IPS-11a (cell line): ENCODE data around the gene JAKMIP2.
A peak's percentile ranks its signal among the peaks of the same experiment; 100 is the strongest.
"Not testable (repeated sequence)": the region's sequence is repeated elsewhere in the genome, so short reads cannot be mapped to it uniquely, and the experiment has no call there.

ENCODE experiments used
- H3K4me3 ChIP-seq: one replicate; pipeline ENCODE4 v1.5.1; 2013; ENCODE audit warnings: low read depth, low read length, control low read depth

Gene JAKMIP2

DNA sequence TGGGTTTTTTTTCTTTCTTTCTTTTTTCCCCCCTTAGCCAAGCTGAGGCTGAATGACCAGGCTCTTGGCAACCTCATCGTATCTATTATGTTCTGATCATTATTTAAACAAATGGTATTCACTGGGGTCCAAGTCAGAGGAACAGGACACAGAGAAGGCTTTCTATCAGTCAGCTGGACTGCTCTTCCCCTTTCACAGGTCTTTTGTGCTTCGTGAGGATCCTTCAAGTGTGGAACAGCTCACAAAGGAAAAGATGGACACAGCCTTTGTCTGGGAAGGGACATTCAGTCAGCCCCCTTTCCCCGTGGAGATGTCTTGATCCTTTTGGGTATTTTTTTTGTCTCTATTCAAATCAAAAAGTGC is 218.4 kb downstream of the JAKMIP2 start:
- H3K4me3 ChIP-seq, result no peak overlapping the region

DNA sequence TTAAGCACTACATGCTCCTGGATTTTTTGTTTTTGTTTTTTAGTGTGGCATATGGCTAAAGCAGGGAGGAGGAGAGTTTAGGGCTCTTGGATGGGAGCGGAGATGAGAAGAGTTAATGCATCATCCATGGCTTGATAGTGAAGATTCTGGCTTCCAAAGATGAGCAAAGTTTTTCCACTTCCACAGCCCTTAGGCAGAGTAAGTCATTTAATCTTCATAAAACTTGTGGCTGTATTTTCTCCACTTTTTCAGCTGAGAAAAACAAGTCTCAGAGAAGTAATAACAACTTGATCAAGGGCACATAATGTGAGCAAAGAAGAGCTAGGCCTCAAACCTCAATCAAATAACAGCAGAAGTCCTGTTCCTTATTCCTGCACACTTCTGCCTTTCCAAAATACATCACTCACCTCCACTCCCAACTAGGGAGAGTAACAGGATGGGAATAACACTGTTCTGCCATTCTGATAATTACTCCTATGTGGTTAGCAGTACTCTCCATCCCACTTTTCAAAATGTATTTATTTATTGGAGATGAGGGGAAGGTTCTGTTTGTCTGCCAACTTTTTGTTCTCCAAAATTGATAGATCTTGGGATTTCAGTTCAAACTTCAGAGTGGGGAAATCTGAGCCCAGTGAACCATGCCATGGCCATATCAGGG is 218.9 kb downstream of the JAKMIP2 start:
- H3K4me3 ChIP-seq, result no peak overlapping the region

DNA sequence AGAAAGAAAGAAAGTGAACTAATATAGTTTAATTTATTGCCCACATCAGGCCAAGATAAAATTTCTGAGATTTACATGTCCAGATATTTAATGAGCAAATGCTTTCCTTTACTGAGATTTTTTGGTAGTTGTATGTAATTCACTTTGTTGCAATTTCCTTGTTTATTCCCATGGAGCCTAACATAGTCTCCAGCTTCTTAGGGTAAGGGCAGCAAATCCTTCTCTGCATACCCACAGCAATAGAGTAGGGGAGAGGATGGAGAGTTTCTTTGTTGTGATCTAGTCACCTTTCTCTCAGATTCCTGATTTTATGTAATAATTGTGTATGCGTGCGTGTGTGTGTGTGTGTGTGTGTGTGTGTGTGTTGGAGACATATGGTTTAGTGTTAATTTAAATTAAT is 221.1 kb downstream of the JAKMIP2 start:
- peak overlapping the region; percentile 25 for H3K4me3 ChIP-seq

DNA sequence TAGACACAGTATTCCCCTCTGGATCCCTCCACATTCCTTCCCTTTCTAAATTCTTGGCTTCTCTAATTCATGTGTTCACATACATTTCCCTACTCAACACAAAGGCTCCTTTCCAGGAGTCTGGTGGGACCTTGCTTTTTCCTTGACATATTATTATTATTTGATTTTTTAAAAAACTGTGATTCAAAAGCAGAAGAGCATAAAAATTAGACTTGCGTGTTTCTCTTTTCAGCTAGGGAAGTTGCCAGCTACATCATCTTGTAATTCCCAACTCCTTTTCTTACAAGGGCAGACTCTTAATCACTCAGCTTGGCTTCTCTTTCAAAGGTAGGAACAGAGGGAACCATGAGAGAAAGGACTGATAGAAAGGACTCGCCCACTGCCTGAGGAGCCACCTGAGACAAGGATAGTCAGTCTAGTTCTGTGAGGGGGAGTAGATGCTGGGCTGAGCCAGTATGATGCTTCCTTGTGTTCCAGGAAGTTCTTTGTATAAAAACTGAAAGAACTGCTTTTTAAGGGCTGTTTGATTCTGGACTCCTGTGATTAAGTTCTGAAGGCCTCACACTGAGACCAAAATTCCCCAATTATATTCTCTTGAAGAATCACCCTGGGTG is 221.7 kb downstream of the JAKMIP2 start:
- peak overlapping the region; percentile 36 for H3K4me3 ChIP-seq

DNA sequence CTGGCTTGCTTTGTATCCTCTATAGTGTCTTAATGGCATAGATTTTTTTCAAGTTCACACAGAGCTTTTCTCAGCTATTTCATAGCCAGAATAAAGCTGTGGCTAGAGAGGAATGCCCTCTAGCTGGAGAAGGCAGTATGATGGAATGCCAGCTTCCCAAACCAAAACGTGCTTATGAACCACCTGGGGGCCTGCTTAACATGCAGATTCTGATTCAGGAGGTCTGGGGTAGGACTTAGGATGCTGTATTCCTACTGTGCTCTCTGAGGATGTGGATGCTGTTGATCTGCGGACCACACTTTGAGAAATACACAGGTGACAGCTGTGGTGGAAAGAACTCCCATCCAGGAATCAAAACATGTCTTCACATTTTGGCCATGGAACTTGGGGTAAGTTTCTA is 222.8 kb downstream of the JAKMIP2 start:
- peak overlapping the region; percentile 36 for H3K4me3 ChIP-seq

DNA sequence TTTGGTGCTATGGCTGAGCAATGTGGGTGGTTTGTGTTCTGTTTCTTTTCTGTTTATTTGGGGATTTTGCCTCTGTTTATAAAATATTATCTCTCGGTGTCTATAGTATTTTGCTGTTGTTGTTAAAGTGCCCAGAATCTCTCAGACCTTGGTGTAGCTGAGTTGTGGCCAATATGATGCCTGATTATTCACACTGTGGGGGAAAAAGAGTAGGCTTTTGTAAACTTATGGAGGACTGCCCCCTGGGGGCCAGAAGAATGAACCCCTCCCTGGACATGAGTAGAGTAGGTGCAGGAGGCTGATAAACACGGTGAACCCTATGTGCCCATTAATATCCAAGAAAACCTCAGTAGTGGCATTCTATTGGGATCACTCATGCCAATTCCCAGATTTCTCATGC is 223.7 kb downstream of the JAKMIP2 start:
- no peak overlapping the region for H3K4me3 ChIP-seq

DNA sequence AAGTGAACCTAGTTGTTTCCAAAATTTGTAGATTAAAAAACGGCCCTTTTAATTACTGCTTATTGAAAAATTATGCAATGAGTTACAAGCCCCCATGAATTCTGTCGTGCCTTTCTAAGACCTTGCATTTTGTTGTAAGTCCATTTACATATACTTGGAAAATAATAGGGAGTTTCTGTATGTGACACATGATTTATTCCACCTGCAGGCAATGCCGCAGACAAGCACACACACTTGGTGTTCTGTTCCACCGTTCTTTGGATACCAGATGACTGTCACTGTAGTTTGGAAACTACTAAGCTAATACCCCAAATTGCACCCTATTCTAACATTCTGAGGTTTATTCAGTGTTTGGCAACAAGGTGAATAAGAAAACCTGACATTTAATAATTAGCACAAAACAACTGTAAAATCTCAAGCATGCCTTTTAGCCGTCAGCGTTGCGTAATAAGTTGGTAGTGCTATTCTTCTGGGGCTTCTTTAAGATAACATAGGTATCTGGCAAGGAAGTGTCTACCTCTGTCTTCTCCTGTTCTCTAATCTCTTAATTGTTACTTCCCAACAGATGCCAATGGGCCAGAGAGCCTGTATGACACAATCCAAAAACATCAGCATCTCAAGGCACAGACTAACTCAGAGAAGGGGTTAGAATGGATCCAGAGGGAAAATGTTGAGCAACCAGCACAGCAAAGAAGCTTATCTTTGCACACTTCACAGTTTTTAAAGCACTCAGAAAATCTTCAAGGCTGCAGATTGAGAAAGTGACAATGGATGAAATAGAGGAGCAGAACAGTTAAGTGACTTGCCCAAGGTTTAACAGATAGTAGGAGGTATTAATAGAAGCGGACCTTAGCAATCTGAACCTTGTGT is 224.4 kb downstream of the JAKMIP2 start:
- H3K4me3 ChIP-seq, result no peak overlapping the region

DNA sequence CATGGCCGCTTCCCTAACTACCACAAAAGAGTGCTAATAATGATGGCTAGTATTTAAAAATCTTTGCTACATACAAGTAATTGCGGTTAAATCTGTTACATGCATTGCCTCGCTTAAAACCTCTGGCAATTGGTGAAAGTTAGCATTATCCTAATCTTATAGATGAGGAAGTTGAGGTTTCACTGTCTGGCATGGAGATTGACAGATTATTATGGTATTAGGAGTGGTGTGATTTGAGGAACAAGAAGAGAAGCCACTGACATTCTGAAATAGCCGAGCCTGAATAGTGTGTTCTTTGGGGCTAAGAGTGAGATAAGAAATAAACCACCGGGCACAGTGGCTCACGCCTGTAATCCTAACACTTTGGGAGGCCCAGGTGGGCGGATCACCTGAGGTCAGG is 227.4 kb downstream of the JAKMIP2 start:
- no peak overlapping the region for H3K4me3 ChIP-seq

DNA sequence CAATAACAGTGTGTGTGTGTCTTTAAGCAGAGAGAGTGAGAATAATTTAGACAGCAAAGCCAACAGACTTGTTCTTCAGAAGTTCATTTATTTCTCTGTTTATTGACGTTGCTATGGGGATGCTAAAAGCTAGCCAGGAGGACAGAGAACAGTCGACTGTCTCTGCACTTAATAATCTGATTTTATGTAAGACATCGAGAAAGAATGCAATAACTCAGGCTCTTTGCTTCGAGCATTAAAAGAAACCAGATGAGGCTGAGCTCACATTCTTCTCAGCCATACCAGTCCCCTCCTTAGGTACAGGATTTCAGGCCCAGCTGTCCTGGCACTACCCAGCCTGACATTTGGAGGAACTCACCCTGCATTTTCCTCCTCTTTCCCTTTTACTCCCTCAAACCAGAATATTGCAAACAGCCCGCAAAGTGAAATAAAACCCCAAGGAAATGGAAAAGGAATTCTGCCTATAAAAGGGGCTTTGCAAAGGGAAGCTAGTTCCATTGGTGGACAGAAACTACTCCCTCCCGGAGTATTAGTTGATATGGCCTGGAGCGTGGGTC is 228.2 kb downstream of the JAKMIP2 start:
- no peak overlapping the region for H3K4me3 ChIP-seq

DNA sequence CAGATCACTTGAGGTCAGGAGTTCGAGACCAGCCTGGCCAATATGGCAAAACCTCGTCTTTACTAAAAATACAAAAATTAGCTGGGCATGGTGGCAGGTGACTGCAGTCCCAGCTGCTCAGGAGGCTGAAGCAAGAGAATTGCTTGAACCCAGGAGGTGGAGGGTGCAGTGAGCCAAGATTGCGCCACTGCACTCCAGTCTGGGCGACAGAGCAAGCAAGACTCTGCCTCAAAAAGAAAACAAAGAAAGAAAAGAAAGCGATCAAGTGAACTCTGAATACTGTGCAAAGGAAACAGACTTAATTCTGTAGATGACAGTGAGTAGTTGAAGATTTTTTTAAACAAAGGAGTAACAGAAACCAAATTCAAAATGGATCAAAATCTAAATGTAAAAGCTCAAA is 228.7 kb downstream of the JAKMIP2 start:
- H3K4me3 ChIP-seq, result not testable (repeated sequence)

DNA sequence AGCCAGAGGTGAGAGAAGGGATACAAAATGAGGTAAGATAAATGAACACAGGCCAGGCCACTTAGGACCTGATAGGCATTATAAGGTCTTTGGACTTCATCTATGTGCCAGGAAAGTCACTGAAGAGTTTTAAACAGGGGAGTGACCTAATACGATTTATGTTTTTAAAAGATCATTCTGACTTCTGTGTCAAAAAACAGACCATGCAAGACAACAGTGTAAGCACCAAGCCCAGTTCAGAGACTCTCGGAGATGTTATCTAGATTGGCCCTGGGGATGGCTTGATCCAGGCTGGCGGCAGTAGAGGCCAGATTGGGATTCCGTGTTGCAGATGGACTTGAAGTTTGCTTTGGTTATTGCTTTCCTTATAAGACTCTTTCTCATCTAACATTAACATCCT is 229.6 kb downstream of the JAKMIP2 start:
- H3K4me3 ChIP-seq, result no peak overlapping the region

DNA sequence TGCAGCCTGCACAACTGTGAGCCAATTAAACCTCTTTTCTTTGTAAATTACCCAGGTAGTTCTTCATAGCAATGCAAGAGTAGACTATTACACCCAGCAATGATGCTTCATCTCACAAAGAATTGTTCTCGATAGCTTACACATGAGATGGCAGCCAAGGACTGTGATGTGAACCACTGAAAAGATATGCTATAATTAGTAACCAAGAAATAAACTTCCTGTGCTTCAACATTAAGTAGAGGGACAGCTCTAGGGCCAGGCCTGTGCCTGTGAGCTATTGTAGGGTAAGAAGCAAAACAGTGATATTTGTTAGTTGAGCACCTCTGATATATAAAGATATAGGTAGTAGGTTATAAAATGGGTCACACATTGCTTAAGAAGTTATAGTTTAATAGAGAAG is 230.9 kb downstream of the JAKMIP2 start:
- H3K4me3 ChIP-seq, result no peak overlapping the region

DNA sequence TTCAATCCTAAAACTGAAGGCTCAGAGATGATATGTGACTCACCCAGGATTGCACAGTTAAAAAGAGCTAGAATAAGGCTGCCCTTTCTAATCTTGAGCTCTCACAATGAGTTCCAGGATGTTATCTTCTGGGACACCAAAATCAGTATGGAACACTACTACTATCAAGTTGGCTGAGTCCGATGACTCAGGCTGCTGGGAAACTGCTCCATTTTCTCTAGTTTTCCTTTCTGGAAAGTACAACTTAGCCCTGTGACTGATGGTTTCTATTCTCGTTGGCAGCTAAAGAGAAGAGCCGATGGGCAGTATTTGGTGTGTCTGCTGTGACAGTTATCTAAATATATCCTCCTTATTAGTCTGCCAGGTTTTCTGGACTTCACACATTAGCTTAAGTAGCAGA is 234.8 kb downstream of the JAKMIP2 start:
- no peak overlapping the region for H3K4me3 ChIP-seq

DNA sequence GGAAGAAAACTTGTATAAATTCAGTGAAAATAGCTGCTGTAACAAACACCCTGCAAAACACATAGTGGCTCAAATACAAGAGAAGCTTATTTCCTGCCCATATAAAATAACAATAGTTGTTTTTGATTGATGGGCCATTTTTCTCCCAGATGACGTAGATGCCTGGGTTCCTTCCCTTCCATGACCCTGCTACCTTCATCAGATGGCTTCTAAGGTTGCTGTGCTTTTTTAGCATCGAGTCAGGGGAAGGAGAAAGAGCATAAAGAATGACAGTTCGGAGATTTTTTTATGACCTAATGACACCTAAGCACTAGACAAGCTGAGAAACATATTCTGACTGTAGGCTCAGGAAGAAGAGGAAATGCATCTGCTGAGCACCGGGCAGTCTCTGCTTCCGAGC is 238.0 kb downstream of the JAKMIP2 start:
- no peak overlapping the region for H3K4me3 ChIP-seq

DNA sequence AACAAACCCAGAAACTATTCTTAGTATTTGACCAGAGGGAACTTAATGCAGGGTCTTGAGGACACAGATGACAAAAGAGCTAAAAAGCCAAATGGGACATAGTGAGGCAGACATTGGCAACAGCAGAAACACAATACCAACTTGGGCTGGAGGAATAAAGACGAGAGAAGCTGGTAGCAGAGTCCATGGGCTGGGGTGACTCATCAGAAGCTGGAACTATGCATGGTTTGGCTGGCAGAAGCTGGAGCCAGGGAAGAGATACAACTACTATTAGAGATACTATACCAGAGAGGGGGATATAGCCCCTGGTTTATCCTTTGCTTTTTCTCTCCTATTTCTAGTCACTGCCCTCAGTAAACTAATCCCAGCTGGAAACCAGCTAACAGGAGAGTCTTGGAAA is 243.5 kb downstream of the JAKMIP2 start:
- no peak overlapping the region for H3K4me3 ChIP-seq

DNA sequence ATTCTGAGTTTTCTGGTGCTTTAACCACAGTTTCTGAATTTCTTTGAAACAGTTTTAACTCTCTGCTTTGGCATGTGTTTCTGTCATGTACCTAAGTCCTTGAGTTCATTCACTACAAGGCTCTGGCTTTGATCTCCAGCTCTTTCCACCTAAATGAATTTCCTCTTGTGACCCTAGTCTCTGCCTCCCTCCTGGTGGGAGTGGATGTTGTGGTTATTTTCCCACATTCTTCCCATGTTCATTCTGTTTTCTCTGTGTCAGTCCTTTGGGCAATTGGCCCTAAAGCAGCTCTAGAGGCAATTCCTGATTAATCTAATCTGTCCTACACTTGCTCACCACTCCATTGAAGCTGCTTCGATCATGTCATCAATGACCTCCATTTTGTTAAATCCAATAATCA is 244.3 kb downstream of the JAKMIP2 start:
- H3K4me3 ChIP-seq, result no peak overlapping the region
